Activated naive CD8-positive, alpha-beta T cell (primary cell): ENCODE measurements around the gene TMEM94.

ENCODE experiments used
- H3K27ac Mint-ChIP-seq: one replicate; pipeline ENCODE4 v1.8.0; 2021; ENCODE audit warnings: mixed read lengths
- H3K27me3 Mint-ChIP-seq: one replicate; pipeline ENCODE4 v1.8.0; 2021; ENCODE audit warnings: mixed read lengths
- H3K36me3 Mint-ChIP-seq: one replicate; pipeline ENCODE4 v1.8.0; 2021; ENCODE audit warnings: mixed read lengths
- H3K4me1 Mint-ChIP-seq: one replicate; pipeline ENCODE4 v1.8.0; 2021; ENCODE audit warnings: low read depth, mixed read lengths
- H3K4me3 Mint-ChIP-seq: one replicate; pipeline ENCODE4 v1.8.0; 2021; ENCODE audit warnings: mild to moderate bottlenecking, mixed read lengths
- H3K9me3 Mint-ChIP-seq: one replicate; pipeline ENCODE4 v1.8.0; 2021; ENCODE audit warnings: low read depth, mixed read lengths

TMEM94 gene

DNA sequence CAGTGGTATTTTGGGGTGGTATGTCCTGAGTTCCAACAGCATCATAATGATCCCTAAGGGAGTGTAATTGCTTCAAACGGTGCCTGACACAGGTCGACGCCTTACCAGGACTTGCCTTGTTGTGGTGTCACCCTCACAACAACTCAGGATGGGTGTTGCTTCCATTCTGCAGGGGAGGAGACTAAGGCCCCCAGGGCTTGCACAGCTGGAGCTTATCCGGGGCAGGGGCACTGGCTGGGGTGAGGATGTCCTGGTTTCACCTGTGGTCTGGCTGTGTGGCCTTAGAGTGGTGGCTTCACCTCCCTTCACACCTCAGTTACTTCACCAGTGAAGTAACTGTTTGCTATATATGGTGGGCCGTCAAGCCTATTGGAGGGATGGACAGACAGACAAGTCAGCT is 92.4 kb downstream of the TMEM94 start:
- H3K36me3 Mint-ChIP-seq = no peaks in the 10 kb centered on the region
- no peaks in the 10 kb centered on the region for H3K4me1 Mint-ChIP-seq
- no peaks in the 10 kb centered on the region for H3K9me3 Mint-ChIP-seq
- H3K27me3 Mint-ChIP-seq = no peaks in the 10 kb centered on the region
- no peak overlapping the region for H3K27ac Mint-ChIP-seq
- no peak overlapping the region for H3K4me3 Mint-ChIP-seq
